HepG2 (cell line): ENCODE data around the gene CLASP2. TPM values are rescaled to one million over a fixed set of nuclear protein-coding genes. Genes with fewer than 3 reads are reported as not detected.

Source experiments
- ATAC-seq: fragments of 200-7000 bp; cut with Tn5 transposase; 3 replicates; pipeline ENCODE4 v1.9.1; 2020; ENCODE audit warnings: mild to moderate bottlenecking, moderate library complexity
- BruUV-seq: library from RNA; stranded (reverse); fragments of 400-500 nt; replicated peaks from 2 replicates; lab custom pipeline; 2021; lab: Mats Ljungman, UMichigan
- CTCF ChIA-PET: fragments of 300-600 bp; formaldehyde crosslinking; extraction: SDS; loops from one replicate; lab custom pipeline; 2021; ENCODE audit warnings: low total read pairs, inconsistent platforms, low intra/inter-chr PET ratio; lab: Yijun Ruan, JAX
- POLR2A ChIA-PET: fragments of 350-600 bp; sonication (Branson Sonifier 250); formaldehyde crosslinking; loops from one replicate; lab custom pipeline; 2020; ENCODE audit warnings: antibody characterized with exemption, inconsistent platforms; lab: Yijun Ruan, JAX
- DNase-seq: peaks from one replicate; pipeline ENCODE4 v3.0.0-alpha.2; 2015; ENCODE audit warnings: low spot score
- FAIRE-seq: peaks from 3 replicates; lab custom pipeline; 2011; peaks lifted over from hg19 to GRCh38; lab: Jason Lieb, UNC
- H2AFZ ChIP-seq: one replicate; pipeline ENCODE4 v1.6.1; 2011; ENCODE audit warnings: low read length, inconsistent platforms
- H3K27ac ChIP-seq: fragments of 300-600 bp; 3 replicates; pipeline ENCODE4 v1.8.0; 2011; ENCODE audit warnings: mixed run types, mild to moderate bottlenecking, mixed read lengths, low read length, inconsistent platforms; ENCODE audit not compliant: insufficient read depth; ENCODE audit errors: extremely low read length
- H3K27me3 ChIP-seq, 2 experiments: fragments of 200-600 bp in 1 of 2; 2 replicates in 1 of 2; 3 replicates in 1 of 2; pipeline versions ENCODE4 v1.6.0 to v1.8.0; 2011; ENCODE audit warnings: low read length in 2 of 2, mild to moderate bottlenecking in 2 of 2, moderate library complexity in 2 of 2, inconsistent platforms in 1 of 2; ENCODE audit not compliant: insufficient read depth in 2 of 2, control insufficient read depth in 1 of 2
- H3K36me3 ChIP-seq, 2 experiments: fragments of 200-600 bp in 1 of 2; replicated peaks in 1 of 2; 2 replicates in 1 of 2; 3 replicates in 1 of 2; pipeline versions ENCODE4 v1.5.1 to v1.8.0; 2011; ENCODE audit warnings: low read length in 2 of 2, inconsistent platforms in 1 of 2; ENCODE audit not compliant: insufficient read depth in 2 of 2, control insufficient read depth in 1 of 2
- H3K4me1 ChIP-seq: 2 replicates; pipeline ENCODE4 v1.5.1; 2012; ENCODE audit warnings: low read length, inconsistent platforms; ENCODE audit not compliant: insufficient read depth
- H3K4me2 ChIP-seq: 2 replicates; pipeline ENCODE4 v1.6.0; 2011; ENCODE audit warnings: low read depth, low read length, inconsistent platforms
- H3K4me3 ChIP-seq, 3 experiments: fragments of 200-600 bp in 1 of 3; sonication (generic), shearing (Covaris generic) in 1 of 3; replicated peaks in 1 of 3; 2 replicates each; pipeline ENCODE4 v1.5.1; 2011 to 2016; ENCODE audit warnings: low read length in 3 of 3, inconsistent platforms in 2 of 3, low read depth in 2 of 3, mild to moderate bottlenecking in 2 of 3, control low read depth in 1 of 3, mixed read lengths in 1 of 3; ENCODE audit not compliant: insufficient read depth in 1 of 3
- H3K79me2 ChIP-seq: one replicate; pipeline ENCODE4 v1.6.1; 2011; ENCODE audit warnings: low read length, inconsistent platforms; ENCODE audit not compliant: insufficient read depth
- H3K9ac ChIP-seq: 2 replicates; pipeline ENCODE4 v1.6.0; 2011; ENCODE audit warnings: mild to moderate bottlenecking, low read depth, low read length, inconsistent platforms; ENCODE audit not compliant: insufficient read depth
- H3K9me3 ChIP-seq: 2 replicates; pipeline ENCODE4 v1.5.1; 2012; ENCODE audit warnings: mild to moderate bottlenecking, low read length
- H4K20me1 ChIP-seq: 2 replicates; pipeline ENCODE4 v1.6.0; 2011; ENCODE audit warnings: inconsistent platforms, mild to moderate bottlenecking, low read length, moderate library complexity; ENCODE audit not compliant: insufficient read depth
- AHR ChIP-seq: IDR thresholded peaks from 2 replicates; pipeline ENCODE4 v1.6.1; 2018; ENCODE audit warnings: missing genetic modification reagents, missing compliant biosample characterization
- CEBPB ChIP-seq: IDR thresholded peaks from 2 replicates; pipeline ENCODE4 v1.6.1; 2011; ENCODE audit warnings: low read depth, low read length, improper control_type of control experiment, borderline replicate concordance
- CEBPG ChIP-seq: IDR thresholded peaks from 2 replicates; pipeline ENCODE4 v1.6.1; 2016
- DMTF1 ChIP-seq: sonication (generic); formaldehyde crosslinking; IDR thresholded peaks from 2 replicates; pipeline ENCODE4 v1.4.0; 2020; ENCODE audit warnings: mild to moderate bottlenecking, missing genetic modification reagents
- EP300 ChIP-seq, 3 experiments: sonication (generic) in 1 of 3; formaldehyde crosslinking in 1 of 3; IDR thresholded peaks; 2 replicates each; pipeline versions ENCODE4 v1.5.1 to v1.6.1; 2011 to 2020; ENCODE audit warnings: low read depth in 2 of 3, low read length in 2 of 3, borderline replicate concordance in 1 of 3, improper control_type of control experiment in 1 of 3, mild to moderate bottlenecking in 1 of 3, missing genetic modification reagents in 1 of 3, moderate library complexity in 1 of 3
- HNF4A ChIP-seq: sonication (generic); formaldehyde crosslinking; IDR thresholded peaks from 2 replicates; pipeline ENCODE4 v1.4.0; 2020; ENCODE audit warnings: missing genetic modification reagents
- KDM5A ChIP-seq: fragments of 200-600 bp; sonication (generic); IDR thresholded peaks from 2 replicates; pipeline ENCODE4 v1.7.0; 2018; ENCODE audit warnings: antibody characterized with exemption, mild to moderate bottlenecking, low read length, borderline replicate concordance
- RARG ChIP-seq: sonication (generic); formaldehyde crosslinking; IDR thresholded peaks from 2 replicates; pipeline ENCODE4 v1.4.0; 2020; ENCODE audit warnings: low read depth, mild to moderate bottlenecking, missing genetic modification reagents
- SETDB1 ChIP-seq: sonication (generic); formaldehyde crosslinking; IDR thresholded peaks from 2 replicates; pipeline ENCODE4 v1.5.1; 2020; ENCODE audit warnings: missing genetic modification reagents, mild to moderate bottlenecking, borderline replicate concordance
- SNAPC4 ChIP-seq: sonication (generic); formaldehyde crosslinking; IDR thresholded peaks from 2 replicates; pipeline ENCODE4 v1.4.0; 2020; ENCODE audit warnings: mild to moderate bottlenecking, missing genetic modification reagents
- YEATS2 ChIP-seq: sonication (generic); formaldehyde crosslinking; IDR thresholded peaks from 2 replicates; pipeline ENCODE4 v1.4.0; 2020; ENCODE audit warnings: missing genetic modification reagents, borderline replicate concordance
- ZNF101 ChIP-seq: sonication (generic); formaldehyde crosslinking; IDR thresholded peaks from 2 replicates; pipeline ENCODE4 v1.4.0; 2020; ENCODE audit warnings: mild to moderate bottlenecking, low read depth, missing genetic modification reagents, borderline replicate concordance
- ZNF34 ChIP-seq: sonication (generic); formaldehyde crosslinking; IDR thresholded peaks from 2 replicates; pipeline ENCODE4 v1.4.0; 2020; ENCODE audit warnings: mild to moderate bottlenecking, missing genetic modification reagents, borderline replicate concordance
- ZNF563 ChIP-seq: sonication (generic); formaldehyde crosslinking; IDR thresholded peaks from 2 replicates; pipeline ENCODE4 v1.8.0; 2022; ENCODE audit warnings: mild to moderate bottlenecking, moderate library complexity, missing genetic modification reagents
- WGBS: methylation state at CpG from one replicate; pipeline ENCODE4 v1.1.6; 2017; ENCODE audit warnings: low lambda C conversion rate; 5-methylcytosine and 5-hydroxymethylcytosine counted together
- in situ Hi-C: cut with HindIII; loops from 2 replicates; pipeline ENCODE4 v1.10.0; 2017; ENCODE audit warnings: low pct_unique_long_range_greater_than_20kb; ENCODE audit not compliant: extremely low pct_ligation_motif_present
- intact Hi-C: fragments of 100-400 bp; cut with micrococcal nuclease; formaldehyde crosslinking; loops from one replicate; pipeline ENCODE4 v1.10.0; 2022; ENCODE audit not compliant: unreplicated experiment
- polyA plus RNA-seq, 8 experiments: library from polyadenylated mRNA; depleted of rRNA in 3 of 8; stranded (reverse) in 7 of 8; unstranded in 1 of 8; fragments of >200 nt; fragmentation: Illumina TruSeq in 4 of 8; extraction: Trizol in 4 of 8; gene quantifications; 2 replicates each; pipeline versions ENCODE4 v1.2.1 to v1.2.3, GENCODE V29; 2011 to 2016; ENCODE audit warnings: low read depth in 4 of 8, missing spikeins in 1 of 8, mixed read lengths in 1 of 8; ENCODE audit not compliant: insufficient read depth in 1 of 8
- total RNA-seq, 5 experiments: library from RNA; depleted of rRNA; stranded (reverse); fragments of >200 nt; fragmentation: Illumina TruSeq; extraction: Trizol; gene quantifications; 2 replicates each; pipeline ENCODE4 v1.2.3, GENCODE V29; 2016; ENCODE audit warnings: low read depth in 1 of 5
- TF ChIP-seq, protein P1 (sequence below): sonication (generic); formaldehyde crosslinking; IDR thresholded peaks from 2 replicates; pipeline ENCODE4 v1.5.0; 2020; ENCODE audit warnings: mild to moderate bottlenecking, missing genetic modification reagents

CLASP2 gene
- total and polyA plus RNA-seq, 2 of the 13 experiments (the other 11 are each of a cell fraction or from before 2014, with no cell fraction given) = 15.7 to 34.8 TPM

- no TSS peak for BruUV-seq
- peak; percentile 54 for DNase-seq
- H3K4me1 ChIP-seq = peaks cover 62% of the 10 kb centered on the region
- ChIA-PET CTCF (no interaction called here), POLR2A (no interaction called here)
- in situ Hi-C loops (no loop called here), intact Hi-C loops (loop anchor here (5.0 kb wide), 1 partner anchor 135 kb away; the partner anchor contains the start of gene UBP1)
- no peak overlapping the region for H3K9ac ChIP-seq
- peak overlapping the region; percentile 19 for H3K27ac ChIP-seq
- no peaks in the 10 kb centered on the region for H4K20me1 ChIP-seq
- no peak overlapping the region for H3K4me2 ChIP-seq
- H3K36me3 ChIP-seq = peaks cover 0 to 8% of the 10 kb centered on the region in 2 experiments; a peak in 3 of 5 replicates
- no peak overlapping the region for H3K4me3 ChIP-seq
- no peaks in the 10 kb centered on the region for H3K79me2 ChIP-seq
- H3K9me3 ChIP-seq = no peaks in the 10 kb centered on the region
- no peak overlapping the region for H2AFZ ChIP-seq
- no peak for FAIRE-seq
- peak; percentile 57 for ATAC-seq
- no peaks in the 10 kb centered on the region for H3K27me3 ChIP-seq
- WGBS = 83% methylated on average over 3 of the region's 3 CpGs
- TF ChIP-seq RARG (no peak), ZNF101 (CRISPR knock-in tag) (no peak), EP300 (IDR thresholded peaks at IDR 0.05; ENCODE audit: low read depth in 2 of 2, low read length in 2 of 2) (peak in 1 of 2 experiments; percentile 38; a peak in 1 of 4 replicates), EP300 (CRISPR knock-in tag; IDR thresholded peaks at IDR 0.05; ENCODE audit: borderline replicate concordance) (no peak), CEBPG (CRISPR knock-in tag) (peak; percentile 79), YEATS2 (CRISPR knock-in tag) (no peak), HNF4A (CRISPR knock-in tag) (peak; percentile 35), CEBPB (peak; percentile 84), DMTF1 (CRISPR knock-in tag) (no peak), ZNF563 (CRISPR knock-in tag) (no peak), SETDB1 (CRISPR knock-in tag) (no peak), KDM5A (no peak), ZNF34 (CRISPR knock-in tag) (no peak), SNAPC4 (CRISPR knock-in tag) (no peak), AHR (CRISPR knock-in tag) (no peak)
- TF ChIP-seq, protein P1, sequence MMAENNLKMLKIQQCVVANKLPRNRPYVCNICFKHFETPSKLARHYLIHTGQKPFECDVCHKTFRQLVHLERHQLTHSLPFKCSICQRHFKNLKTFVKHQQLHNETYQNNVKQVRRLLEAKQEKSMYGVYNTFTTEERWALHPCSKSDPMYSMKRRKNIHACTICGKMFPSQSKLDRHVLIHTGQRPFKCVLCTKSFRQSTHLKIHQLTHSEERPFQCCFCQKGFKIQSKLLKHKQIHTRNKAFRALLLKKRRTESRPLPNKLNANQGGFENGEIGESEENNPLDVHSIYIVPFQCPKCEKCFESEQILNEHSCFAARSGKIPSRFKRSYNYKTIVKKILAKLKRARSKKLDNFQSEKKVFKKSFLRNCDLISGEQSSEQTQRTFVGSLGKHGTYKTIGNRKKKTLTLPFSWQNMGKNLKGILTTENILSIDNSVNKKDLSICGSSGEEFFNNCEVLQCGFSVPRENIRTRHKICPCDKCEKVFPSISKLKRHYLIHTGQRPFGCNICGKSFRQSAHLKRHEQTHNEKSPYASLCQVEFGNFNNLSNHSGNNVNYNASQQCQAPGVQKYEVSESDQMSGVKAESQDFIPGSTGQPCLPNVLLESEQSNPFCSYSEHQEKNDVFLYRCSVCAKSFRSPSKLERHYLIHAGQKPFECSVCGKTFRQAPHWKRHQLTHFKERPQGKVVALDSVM (CRISPR knock-in tag) = no peak
Measured at GRCh38 chr3:33577173-33577572, 140.9 kb downstream of the CLASP2 start.
